Stomach smooth muscle (tissue), 2 donors: Measurements from ENCODE around the gene CD300LG.

Experiments used
- H3K27ac ChIP-seq: one replicate; pipeline ENCODE4 v1.7.0; 2013; ENCODE audit warnings: mild to moderate bottlenecking, low read length, inconsistent platforms
- H3K27me3 ChIP-seq, 2 donors: one replicate each; pipeline ENCODE4 v1.7.0; 2013; ENCODE audit warnings: low read length in 2 of 2; ENCODE audit not compliant: insufficient read depth in 2 of 2, control insufficient read depth in 1 of 2
- H3K36me3 ChIP-seq, 2 donors: one replicate each; pipeline ENCODE4 v1.7.0; 2013; ENCODE audit warnings: low read length in 2 of 2; ENCODE audit not compliant: control insufficient read depth in 2 of 2, insufficient read depth in 2 of 2
- H3K4me1 ChIP-seq: one replicate; pipeline ENCODE4 v1.7.0; 2013; ENCODE audit warnings: low read length; ENCODE audit not compliant: control insufficient read depth, insufficient read depth
- H3K4me3 ChIP-seq, 2 donors: one replicate each; pipeline ENCODE4 v1.7.0; 2013; ENCODE audit warnings: low read length in 2 of 2
- H3K9ac ChIP-seq, 2 donors: one replicate each; pipeline ENCODE4 v1.7.0; 2013; ENCODE audit warnings: low read length in 2 of 2, mild to moderate bottlenecking in 1 of 2
- H3K9me3 ChIP-seq, 2 donors: one replicate each; pipeline ENCODE4 v1.7.0; 2013; ENCODE audit warnings: low read length in 2 of 2; ENCODE audit not compliant: control insufficient read depth in 2 of 2
- donor health status: healthy.
- donor health status: Pancreatic carcinoma.

The CD300LG gene

GRCh38 chr17:43907998-43908721, 61.2 kb downstream of the CD300LG start:
- peaks cover 5 to 7% of the 10 kb centered on the region in 2 donors for H3K36me3 ChIP-seq
- no peaks in the 10 kb centered on the region for H3K9me3 ChIP-seq
- H3K4me3 ChIP-seq = peak overlapping the region; percentile 68 to 88
- H3K4me1 ChIP-seq = peaks cover 24% of the 10 kb centered on the region
- peak overlapping the region; percentile 96 for H3K27ac ChIP-seq
- peaks cover 0 to 2% of the 10 kb centered on the region in 2 donors for H3K27me3 ChIP-seq
- peak overlapping the region; percentile 90 to 96 for H3K9ac ChIP-seq

GRCh38 chr17:43909537-43910231, 62.7 kb downstream of the CD300LG start:
- Histone ChIP-seq H3K4me3 (no peak overlapping the region), H3K4me1 (peaks cover 24% of the 10 kb centered on the region), H3K27ac (no peak overlapping the region), H3K27me3 (peaks cover 3 to 5% of the 10 kb centered on the region in 2 donors), H3K36me3 (no peaks in the 10 kb centered on the region), H3K9ac (no peak overlapping the region), H3K9me3 (no peaks in the 10 kb centered on the region)

GRCh38 chr17:43911904-43912303, 64.9 kb downstream of the CD300LG start:
- Histone ChIP-seq H3K4me1 (peaks cover 11% of the 10 kb centered on the region), H3K4me3 (no peak overlapping the region), H3K27me3 (peaks cover 4 to 8% of the 10 kb centered on the region in 2 donors), H3K9ac (no peak overlapping the region), H3K9me3 (no peaks in the 10 kb centered on the region), H3K36me3 (no peaks in the 10 kb centered on the region), H3K27ac (no peak overlapping the region)

GRCh38 chr17:43912635-43913304, 65.8 kb downstream of the CD300LG start:
- peaks cover 8 to 12% of the 10 kb centered on the region in 2 donors for H3K27me3 ChIP-seq
- H3K36me3 ChIP-seq = no peaks in the 10 kb centered on the region

More at GRCh38 chr17:43912635-43913304, 65.8 kb downstream of the CD300LG start:
- Histone ChIP-seq H3K9ac (no peak overlapping the region), H3K4me3 (no peak overlapping the region), H3K27ac (no peak overlapping the region), H3K4me1 (peaks cover 10% of the 10 kb centered on the region), H3K9me3 (no peaks in the 10 kb centered on the region)
